ENCODE measurements around the gene GJA4.
"Not testable (repeated sequence)": the region's sequence is repeated elsewhere in the genome, so short reads cannot be mapped to it uniquely, and the experiment has no call there.

Gene GJA4

GRCh38 chr1:34795916-34796315 is 3.1 kb downstream of the GJA4 start:
- Mint-ChIP-seq H3K27ac (no peak overlapping the region), H3K4me1 (peaks cover 14% of the 10 kb centered on the region), H3K9me3 (no peaks in the 10 kb centered on the region), H3K4me3 (no peak overlapping the region), H3K36me3 (no peaks in the 10 kb centered on the region)
- peak in 1 of 2 donors; percentile 44 for DNase-seq (ENCODE audit: low spot score in 2 of 2)
- ATAC-seq = no peak

- ATAC-seq (peak; percentile 57), DNase-seq (ENCODE audit: low spot score in 2 of 2) (peak in 1 of 2 donors; percentile 40)
- Mint-ChIP-seq H3K4me1 (peaks cover 14% of the 10 kb centered on the region), H3K27ac (no peak overlapping the region), H3K9me3 (no peaks in the 10 kb centered on the region), H3K4me3 (no peak overlapping the region), H3K36me3 (no peaks in the 10 kb centered on the region)
Measured at GRCh38 chr1:34796990-34797389, 4.2 kb downstream of the GJA4 start.

GRCh38 chr1:34800214-34800613 is 7.4 kb downstream of the GJA4 start:
- H3K4me1 Mint-ChIP-seq = peaks cover 14% of the 10 kb centered on the region
- H3K9me3 Mint-ChIP-seq = peaks cover 3% of the 10 kb centered on the region
- H3K36me3 Mint-ChIP-seq = no peaks in the 10 kb centered on the region
- H3K4me3 Mint-ChIP-seq = no peak overlapping the region
- ATAC-seq (peak; percentile 77), DNase-seq (ENCODE audit: low spot score in 2 of 2) (peak in 1 of 2 donors; percentile 45)
- H3K27ac Mint-ChIP-seq = no peak overlapping the region

GRCh38 chr1:34803770-34804169 is 11.0 kb downstream of the GJA4 start:
- Mint-ChIP-seq H3K27ac (no peak overlapping the region), H3K36me3 (no peaks in the 10 kb centered on the region)

GRCh38 chr1:34806396-34806795 is 13.6 kb downstream of the GJA4 start:
- DNase-seq (ENCODE audit: low spot score in 2 of 2) (peak in 1 of 2 donors; percentile 23), ATAC-seq (no peak)
- H3K4me3 Mint-ChIP-seq = no peak overlapping the region
- H3K36me3 Mint-ChIP-seq = no peaks in the 10 kb centered on the region
- no peak overlapping the region for H3K27ac Mint-ChIP-seq
- no peaks in the 10 kb centered on the region for H3K4me1 Mint-ChIP-seq
- H3K9me3 Mint-ChIP-seq = peaks cover 3% of the 10 kb centered on the region

More at GRCh38 chr1:34803770-34804169, 11.0 kb downstream of the GJA4 start:
- no peak overlapping the region for H3K4me3 Mint-ChIP-seq
- H3K4me1 Mint-ChIP-seq = peaks cover 8% of the 10 kb centered on the region
- ATAC-seq (no peak), DNase-seq (ENCODE audit: low spot score in 2 of 2) (no peak)
- peaks cover 3% of the 10 kb centered on the region for H3K9me3 Mint-ChIP-seq

GRCh38 chr1:34808051-34808810 is 15.4 kb downstream of the GJA4 start:
- ATAC-seq (no peak), DNase-seq (ENCODE audit: low spot score in 2 of 2) (peak in 1 of 2 donors; percentile 37)
- Mint-ChIP-seq H3K4me3 (no peak overlapping the region), H3K9me3 (peaks cover 3% of the 10 kb centered on the region), H3K36me3 (no peaks in the 10 kb centered on the region), H3K27ac (no peak overlapping the region), H3K4me1 (no peaks in the 10 kb centered on the region)

- H3K27ac Mint-ChIP-seq, H3K9me3 Mint-ChIP-seq, H3K4me1 Mint-ChIP-seq, ATAC-seq, H3K36me3 Mint-ChIP-seq, H3K4me3 Mint-ChIP-seq: not testable (repeated sequence)
- peak in 1 of 2 donors; percentile 6 for DNase-seq (ENCODE audit: low spot score in 2 of 2)
Measured at GRCh38 chr1:34810781-34811180, 18.0 kb downstream of the GJA4 start.

- no peaks in the 10 kb centered on the region for H3K9me3 Mint-ChIP-seq
- H3K4me1 Mint-ChIP-seq = no peaks in the 10 kb centered on the region
- DNase-seq (ENCODE audit: low spot score in 2 of 2) = no peak
- H3K36me3 Mint-ChIP-seq = no peaks in the 10 kb centered on the region
- H3K27ac Mint-ChIP-seq = no peak overlapping the region
- no peak for ATAC-seq
- no peak overlapping the region for H3K4me3 Mint-ChIP-seq
Measured at GRCh38 chr1:34816332-34816731, 23.5 kb downstream of the GJA4 start.

GRCh38 chr1:34816778-34817177 is 24.0 kb downstream of the GJA4 start:
- ATAC-seq (no peak), DNase-seq (ENCODE audit: low spot score in 2 of 2) (no peak)
- no peaks in the 10 kb centered on the region for H3K9me3 Mint-ChIP-seq

GRCh38 chr1:34818862-34819261 is 26.1 kb downstream of the GJA4 start:
- H3K4me3 Mint-ChIP-seq, H3K9me3 Mint-ChIP-seq, ATAC-seq, H3K36me3 Mint-ChIP-seq, H3K4me1 Mint-ChIP-seq, H3K27ac Mint-ChIP-seq: not testable (repeated sequence)
- DNase-seq (ENCODE audit: low spot score in 2 of 2) = peak in 1 of 2 donors; percentile 3

More at GRCh38 chr1:34816778-34817177, 24.0 kb downstream of the GJA4 start:
- Mint-ChIP-seq H3K4me1 (no peaks in the 10 kb centered on the region), H3K27ac (no peak overlapping the region), H3K36me3 (no peaks in the 10 kb centered on the region), H3K4me3 (no peak overlapping the region)

GRCh38 chr1:34822202-34822601 is 29.4 kb downstream of the GJA4 start:
- no peak for DNase-seq (ENCODE audit: low spot score in 2 of 2)
- Mint-ChIP-seq H3K9me3 (no peaks in the 10 kb centered on the region), H3K36me3 (no peaks in the 10 kb centered on the region), H3K4me1 (no peaks in the 10 kb centered on the region), H3K27ac (no peak overlapping the region), H3K4me3 (no peak overlapping the region)
- ATAC-seq = no peak

GRCh38 chr1:34824817-34825454 is 32.1 kb downstream of the GJA4 start:
- no peaks in the 10 kb centered on the region for H3K9me3 Mint-ChIP-seq
- ATAC-seq (peak; percentile 8), DNase-seq (ENCODE audit: low spot score in 2 of 2) (peak in 1 of 2 donors; percentile 26)
- H3K36me3 Mint-ChIP-seq = no peaks in the 10 kb centered on the region
- H3K27ac Mint-ChIP-seq = no peak overlapping the region
- H3K4me1 Mint-ChIP-seq = no peaks in the 10 kb centered on the region
- H3K4me3 Mint-ChIP-seq = no peak overlapping the region

GRCh38 chr1:34825455-34826091 is 32.8 kb downstream of the GJA4 start:
- Mint-ChIP-seq H3K36me3 (no peaks in the 10 kb centered on the region), H3K4me3 (no peak overlapping the region), H3K9me3 (no peaks in the 10 kb centered on the region), H3K4me1 (no peaks in the 10 kb centered on the region), H3K27ac (no peak overlapping the region)
- ATAC-seq (no peak), DNase-seq (ENCODE audit: low spot score in 2 of 2) (peak in 1 of 2 donors; percentile 36)

- ATAC-seq (no peak), DNase-seq (ENCODE audit: low spot score in 2 of 2) (peak in 1 of 2 donors; percentile 38)
- peak overlapping the region; percentile 10 for H3K27ac Mint-ChIP-seq
- no peak overlapping the region for H3K4me3 Mint-ChIP-seq
- no peaks in the 10 kb centered on the region for H3K9me3 Mint-ChIP-seq
- no peaks in the 10 kb centered on the region for H3K36me3 Mint-ChIP-seq
- H3K4me1 Mint-ChIP-seq = no peaks in the 10 kb centered on the region
Measured at GRCh38 chr1:34827341-34827941, 34.6 kb downstream of the GJA4 start.

GRCh38 chr1:34828611-34829010 is 35.8 kb downstream of the GJA4 start:
- H3K27ac Mint-ChIP-seq = no peak overlapping the region
- H3K36me3 Mint-ChIP-seq = no peaks in the 10 kb centered on the region
- no peak for ATAC-seq
- no peak overlapping the region for H3K4me3 Mint-ChIP-seq
- peak in 1 of 2 donors; percentile 25 for DNase-seq (ENCODE audit: low spot score in 2 of 2)
- no peaks in the 10 kb centered on the region for H3K9me3 Mint-ChIP-seq
- no peaks in the 10 kb centered on the region for H3K4me1 Mint-ChIP-seq
